HG03159 (cell line): Measurements from ENCODE around the gene CHST6.
A peak's percentile ranks its signal among the peaks of the same experiment; 100 is the strongest.
"Not testable (repeated sequence)": the region's sequence is repeated elsewhere in the genome, so short reads cannot be mapped to it uniquely, and the experiment has no call there.

Experiments
- ATAC-seq: cut with Tn5 transposase; IDR thresholded peaks from one replicate; pipeline ENCODE4 v1.9.1; 2021; ENCODE audit warnings: mild to moderate bottlenecking, moderate library complexity; ENCODE audit not compliant: unreplicated experiment

Gene CHST6

GRCh38 chr16:75477680-75478473 is 17.4 kb downstream of the CHST6 start:
- no peak for ATAC-seq

- no peak for ATAC-seq
Observed at GRCh38 chr16:75476817-75477216, 18.4 kb downstream of the CHST6 start.

- ATAC-seq = no peak
Observed at GRCh38 chr16:75475420-75475847, 19.8 kb downstream of the CHST6 start.

- no peak for ATAC-seq
Observed at GRCh38 chr16:75472908-75473877, 22.0 kb downstream of the CHST6 start.

- ATAC-seq = peak; percentile 85
Observed at GRCh38 chr16:75471723-75472633, 23.3 kb downstream of the CHST6 start.

GRCh38 chr16:75466760-75467159 is 28.5 kb downstream of the CHST6 start:
- ATAC-seq = no peak

GRCh38 chr16:75464122-75464918 is 30.9 kb downstream of the CHST6 start, which contains the start of gene TMEM170A:
TMEM170A (minus strand) TSS chr16:75464689; CDS start chr16:75464600, 89 bp downstream.
- ATAC-seq = peak; percentile 92

- peak; percentile 8 for ATAC-seq
Observed at GRCh38 chr16:75463389-75464121, 31.7 kb downstream of the CHST6 start.

GRCh38 chr16:75462806-75463205 is 32.4 kb downstream of the CHST6 start:
- ATAC-seq = peak; percentile 37

- no peak for ATAC-seq
Observed at GRCh38 chr16:75461575-75461974, 33.7 kb downstream of the CHST6 start.

GRCh38 chr16:75460446-75460845 is 34.8 kb downstream of the CHST6 start:
- no peak for ATAC-seq

- no peak for ATAC-seq
Observed at GRCh38 chr16:75459691-75460090, 35.5 kb downstream of the CHST6 start.

GRCh38 chr16:75458439-75458838 is 36.8 kb downstream of the CHST6 start:
- ATAC-seq = no peak

GRCh38 chr16:75458029-75458428 is 37.2 kb downstream of the CHST6 start:
- no peak for ATAC-seq

GRCh38 chr16:75457485-75458021 is 37.7 kb downstream of the CHST6 start:
- no peak for ATAC-seq

- ATAC-seq = no peak
Observed at GRCh38 chr16:75456971-75457370, 38.3 kb downstream of the CHST6 start.

- ATAC-seq = not testable (repeated sequence)
Observed at GRCh38 chr16:75456486-75456885, 38.8 kb downstream of the CHST6 start.

GRCh38 chr16:75455677-75456076 is 39.6 kb downstream of the CHST6 start:
- ATAC-seq = no peak
